HL-60 (cell line): ENCODE data around the gene MAP3K5.

ENCODE experiments used
- GABPA ChIP-seq: IDR thresholded peaks from 2 replicates; pipeline ENCODE4 v1.6.1; 2012; ENCODE audit warnings: low read depth
- POLR2AphosphoS5 ChIP-seq: IDR thresholded peaks from 2 replicates; pipeline ENCODE4 v1.6.1; 2012; ENCODE audit warnings: low read depth
- TF ChIP-seq, protein P1 (sequence below): IDR thresholded peaks from one replicate; pipeline ENCODE4 v1.5.1; 2011; ENCODE audit warnings: low read length, control low read depth, inconsistent platforms; ENCODE audit not compliant: insufficient read depth

DNA sequence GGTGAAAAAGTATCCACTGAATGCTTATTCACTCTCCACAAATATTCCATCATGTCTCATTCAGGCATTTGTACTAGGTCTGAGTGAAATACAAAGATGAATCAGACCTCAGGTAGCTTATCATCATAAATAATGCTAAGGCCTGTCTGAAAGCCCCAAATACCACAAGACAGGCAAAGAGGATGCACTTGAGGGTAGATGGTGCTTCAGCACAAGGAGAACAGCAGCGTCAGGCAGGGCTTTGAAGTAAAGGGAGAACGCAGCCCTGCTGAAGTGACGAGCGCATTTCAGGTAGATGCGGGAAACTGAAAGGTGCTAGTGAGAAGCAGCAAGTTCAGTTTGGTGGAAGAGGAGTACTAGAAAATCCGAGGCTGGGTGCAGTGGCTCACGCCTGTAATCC lies 38.7 kb downstream of the MAP3K5 start:
- TF ChIP-seq, protein P1, sequence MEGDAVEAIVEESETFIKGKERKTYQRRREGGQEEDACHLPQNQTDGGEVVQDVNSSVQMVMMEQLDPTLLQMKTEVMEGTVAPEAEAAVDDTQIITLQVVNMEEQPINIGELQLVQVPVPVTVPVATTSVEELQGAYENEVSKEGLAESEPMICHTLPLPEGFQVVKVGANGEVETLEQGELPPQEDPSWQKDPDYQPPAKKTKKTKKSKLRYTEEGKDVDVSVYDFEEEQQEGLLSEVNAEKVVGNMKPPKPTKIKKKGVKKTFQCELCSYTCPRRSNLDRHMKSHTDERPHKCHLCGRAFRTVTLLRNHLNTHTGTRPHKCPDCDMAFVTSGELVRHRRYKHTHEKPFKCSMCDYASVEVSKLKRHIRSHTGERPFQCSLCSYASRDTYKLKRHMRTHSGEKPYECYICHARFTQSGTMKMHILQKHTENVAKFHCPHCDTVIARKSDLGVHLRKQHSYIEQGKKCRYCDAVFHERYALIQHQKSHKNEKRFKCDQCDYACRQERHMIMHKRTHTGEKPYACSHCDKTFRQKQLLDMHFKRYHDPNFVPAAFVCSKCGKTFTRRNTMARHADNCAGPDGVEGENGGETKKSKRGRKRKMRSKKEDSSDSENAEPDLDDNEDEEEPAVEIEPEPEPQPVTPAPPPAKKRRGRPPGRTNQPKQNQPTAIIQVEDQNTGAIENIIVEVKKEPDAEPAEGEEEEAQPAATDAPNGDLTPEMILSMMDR: no peak
- TF ChIP-seq POLR2AphosphoS5 (no peak), GABPA (no peak)
